ENCODE results near the gene TPI1. TPM values are rescaled to one million over a fixed set of nuclear protein-coding genes. Genes with fewer than 3 reads are reported as not detected.

TPI1 gene
- polyA plus RNA-seq, 3 donors, result 446 to 839 (median 764) TPM

DNA sequence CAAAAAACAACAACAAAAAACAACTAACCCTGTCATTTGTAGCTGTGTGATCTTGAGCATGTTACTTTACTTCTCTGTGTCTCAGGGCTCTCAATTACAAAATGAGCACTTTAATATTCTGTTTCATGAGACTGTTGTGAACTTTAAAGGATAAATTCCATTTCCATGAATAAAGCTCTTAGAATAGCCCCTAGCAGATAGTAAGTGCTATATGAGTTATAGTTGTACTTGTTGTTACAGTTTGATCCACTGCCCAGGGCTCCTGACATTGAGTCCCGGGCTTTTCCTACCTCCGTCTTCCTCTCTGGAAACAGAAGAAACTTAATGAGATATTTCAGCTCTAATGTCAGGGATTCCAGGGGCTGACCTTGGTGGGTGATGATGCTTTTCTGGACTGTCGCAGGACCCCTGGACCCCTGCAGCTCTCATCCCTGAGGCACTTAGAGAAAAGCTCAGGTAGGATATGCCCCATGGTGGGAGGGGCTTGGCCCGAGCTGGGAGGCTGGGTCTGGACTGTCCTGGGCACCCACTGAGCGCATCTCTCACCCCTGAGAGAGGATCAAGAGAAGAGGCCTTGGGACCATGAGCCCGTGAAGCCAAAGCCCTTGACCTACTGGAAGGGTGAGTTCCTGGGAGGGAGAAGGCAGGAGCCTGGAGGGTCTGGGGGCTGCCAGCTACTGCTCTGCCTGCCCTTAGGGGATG, 34.0 kb upstream of the TPI1 start:
- WGBS (ENCODE audit: insufficient coverage), result 88% methylated on average over 6 of the region's 6 CpGs
- Histone ChIP-seq H3K36me3 (replicated peaks in 1 of 2; ENCODE audit: control insufficient read depth in 1 of 2, insufficient read depth in 2 of 2, low read length in 2 of 2) (no peaks in the 10 kb centered on the region), H3K4me2 (replicated peaks; ENCODE audit: extremely low read depth, low read length, poor library complexity, severe bottlenecking) (no peak overlapping the region), H3K4me3 (replicated peaks in 1 of 3; ENCODE audit: low read depth in 2 of 3, low read length in 3 of 3) (no peak overlapping the region), H2AFZ (ENCODE audit: insufficient read depth, low read depth, low read length, poor library complexity, severe bottlenecking) (no peak overlapping the region), H3K9ac (ENCODE audit: insufficient read depth, low read length, poor library complexity, severe bottlenecking) (no peak overlapping the region), H3K4me1 (ENCODE audit: control insufficient read depth in 1 of 2, insufficient read depth in 2 of 2, low read length in 2 of 2) (peaks cover 11 to 17% of the 10 kb centered on the region in 2 donors), H3K79me2 (ENCODE audit: insufficient read depth, low read length) (no peaks in the 10 kb centered on the region), H3K27me3 (ENCODE audit: control insufficient read depth in 2 of 2, insufficient read depth in 2 of 2, low read length in 2 of 2) (peaks cover 10 to 25% of the 10 kb centered on the region in 2 donors), H3K27ac (ENCODE audit: low read depth in 1 of 2, low read length in 2 of 2) (no peak overlapping the region), H4K20me1 (ENCODE audit: insufficient read depth, low read length) (no peaks in the 10 kb centered on the region), H3K9me3 (replicated peaks in 1 of 2; ENCODE audit: control insufficient read depth in 1 of 2, insufficient read depth in 1 of 2, low read length in 2 of 2) (peaks cover 0 to 6% of the 10 kb centered on the region in 2 donors)
- Mint-ChIP-seq H3K27me3 (ENCODE audit: low read depth in 3 of 3) (peaks cover 28 to 33% (median 30%) of the 10 kb centered on the region in 3 donors), H3K9me3 (peaks cover 0 to 7% (median 5%) of the 10 kb centered on the region in 7 donors), H3K27ac (no peak overlapping the region), H3K36me3 (peaks cover 0 to 4% of the 10 kb centered on the region in 2 donors), H3K4me3 (no peak overlapping the region), H3K4me1 (peaks cover 9% of the 10 kb centered on the region)
- TF ChIP-seq, protein P1, sequence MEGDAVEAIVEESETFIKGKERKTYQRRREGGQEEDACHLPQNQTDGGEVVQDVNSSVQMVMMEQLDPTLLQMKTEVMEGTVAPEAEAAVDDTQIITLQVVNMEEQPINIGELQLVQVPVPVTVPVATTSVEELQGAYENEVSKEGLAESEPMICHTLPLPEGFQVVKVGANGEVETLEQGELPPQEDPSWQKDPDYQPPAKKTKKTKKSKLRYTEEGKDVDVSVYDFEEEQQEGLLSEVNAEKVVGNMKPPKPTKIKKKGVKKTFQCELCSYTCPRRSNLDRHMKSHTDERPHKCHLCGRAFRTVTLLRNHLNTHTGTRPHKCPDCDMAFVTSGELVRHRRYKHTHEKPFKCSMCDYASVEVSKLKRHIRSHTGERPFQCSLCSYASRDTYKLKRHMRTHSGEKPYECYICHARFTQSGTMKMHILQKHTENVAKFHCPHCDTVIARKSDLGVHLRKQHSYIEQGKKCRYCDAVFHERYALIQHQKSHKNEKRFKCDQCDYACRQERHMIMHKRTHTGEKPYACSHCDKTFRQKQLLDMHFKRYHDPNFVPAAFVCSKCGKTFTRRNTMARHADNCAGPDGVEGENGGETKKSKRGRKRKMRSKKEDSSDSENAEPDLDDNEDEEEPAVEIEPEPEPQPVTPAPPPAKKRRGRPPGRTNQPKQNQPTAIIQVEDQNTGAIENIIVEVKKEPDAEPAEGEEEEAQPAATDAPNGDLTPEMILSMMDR (IDR thresholded peaks at IDR 0.05), result no peak
- intact Hi-C loops (cut with micrococcal nuclease), result no loop called here
- DNase-seq, result no peak

DNA sequence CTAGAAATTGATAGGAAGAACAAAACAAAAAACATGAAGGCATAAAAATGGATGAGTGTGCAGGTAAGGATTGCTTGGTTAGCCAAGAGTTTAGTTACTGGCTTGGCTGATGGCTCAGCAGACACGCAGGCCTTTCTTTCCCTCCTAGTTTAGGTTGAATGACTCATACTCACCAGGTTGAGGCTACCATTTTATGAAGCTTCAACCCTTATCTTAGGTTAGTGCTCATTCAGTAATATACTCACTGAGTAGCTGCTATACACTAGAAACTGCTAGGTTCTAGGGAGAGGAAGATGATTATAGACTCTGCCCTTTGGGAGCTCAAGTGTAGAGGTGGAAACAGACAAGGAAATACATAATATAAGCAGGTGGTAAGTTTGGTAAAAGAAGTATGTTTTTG, 33.1 kb upstream of the TPI1 start:
- no peak for DNase-seq
- Mint-ChIP-seq H3K27me3 (ENCODE audit: low read depth in 3 of 3) (peaks cover 23 to 26% (median 25%) of the 10 kb centered on the region in 3 donors), H3K4me3 (no peak overlapping the region), H3K36me3 (no peaks in the 10 kb centered on the region), H3K27ac (no peak overlapping the region), H3K4me1 (peaks cover 4% of the 10 kb centered on the region), H3K9me3 (peaks cover 0 to 2% (median 0%) of the 10 kb centered on the region in 7 donors)
- H3K9me3 ChIP-seq (replicated peaks in 1 of 2; ENCODE audit: control insufficient read depth in 1 of 2, insufficient read depth in 1 of 2, low read length in 2 of 2), result peaks cover 0 to 4% of the 10 kb centered on the region in 2 donors
- H3K4me2 ChIP-seq (replicated peaks; ENCODE audit: extremely low read depth, low read length, poor library complexity, severe bottlenecking), result no peak overlapping the region
- TF ChIP-seq, protein P1 (IDR thresholded peaks at IDR 0.05), result no peak
- H3K4me3 ChIP-seq (replicated peaks in 1 of 3; ENCODE audit: low read depth in 2 of 3, low read length in 3 of 3), result no peak overlapping the region
- no peak overlapping the region for H3K27ac ChIP-seq (ENCODE audit: low read depth in 1 of 2, low read length in 2 of 2)
- H3K79me2 ChIP-seq (ENCODE audit: insufficient read depth, low read length), result no peaks in the 10 kb centered on the region
- peaks cover 6 to 19% of the 10 kb centered on the region in 2 donors for H3K27me3 ChIP-seq (ENCODE audit: control insufficient read depth in 2 of 2, insufficient read depth in 2 of 2, low read length in 2 of 2)
- WGBS (ENCODE audit: insufficient coverage), result 100% methylated on average over 1 of the region's 1 CpG
- no peaks in the 10 kb centered on the region for H4K20me1 ChIP-seq (ENCODE audit: insufficient read depth, low read length)
- no peak overlapping the region for H3K9ac ChIP-seq (ENCODE audit: insufficient read depth, low read length, poor library complexity, severe bottlenecking)
- H2AFZ ChIP-seq (ENCODE audit: insufficient read depth, low read depth, low read length, poor library complexity, severe bottlenecking), result no peak overlapping the region
- H3K36me3 ChIP-seq (replicated peaks in 1 of 2; ENCODE audit: control insufficient read depth in 1 of 2, insufficient read depth in 2 of 2, low read length in 2 of 2), result no peaks in the 10 kb centered on the region
- intact Hi-C loops (cut with micrococcal nuclease), result no loop called here
- peaks cover 5 to 8% of the 10 kb centered on the region in 2 donors for H3K4me1 ChIP-seq (ENCODE audit: control insufficient read depth in 1 of 2, insufficient read depth in 2 of 2, low read length in 2 of 2)

Data from CD14-positive monocyte (primary cell).